H1 (cell line): Measurements from ENCODE around the gene XKR7. TPM values are rescaled to one million over a fixed set of nuclear protein-coding genes. Genes with fewer than 3 reads are reported as not detected.

Experiments used
- CTCF ChIA-PET: fragments of 300-600 bp; sonication (Branson Sonifier 250); formaldehyde crosslinking; loops from one replicate; lab custom pipeline; 2021; ENCODE audit not compliant: partially characterized antibody; lab: Charles Lee
- POLR2A ChIA-PET: fragments of 300-600 bp; sonication (Branson Sonifier 250); formaldehyde crosslinking; loops from one replicate; lab custom pipeline; 2021; ENCODE audit warnings: inconsistent platforms; ENCODE audit not compliant: partially characterized antibody; lab: Charles Lee
- DNase-seq, 2 experiments: peaks; one replicate each; pipeline versions ENCODE4 v3.0.0 to v3.0.0-alpha.2; 2010 to 2022; ENCODE audit warnings: low spot score in 2 of 2, low read depth in 1 of 2, mixed read lengths in 1 of 2
- FAIRE-seq: peaks from 2 replicates; lab custom pipeline; 2011; peaks lifted over from hg19 to GRCh38; lab: Jason Lieb, UNC
- H2AFZ ChIP-seq: 2 replicates; pipeline ENCODE4 v1.8.1; 2012; ENCODE audit warnings: low read length, inconsistent platforms
- H2AK5ac ChIP-seq: 2 replicates; pipeline ENCODE4 v1.6.1; 2013; ENCODE audit warnings: low read depth, low read length
- H2BK120ac ChIP-seq: replicated peaks from 2 replicates; pipeline ENCODE3; 2013; ENCODE audit warnings: low read depth, low read length, inconsistent platforms
- H2BK12ac ChIP-seq: 2 replicates; pipeline ENCODE4 v1.6.1; 2013; ENCODE audit warnings: low read depth, low read length
- H2BK15ac ChIP-seq: 2 replicates; pipeline ENCODE4 v1.6.1; 2013; ENCODE audit warnings: low read length
- H2BK20ac ChIP-seq: 2 replicates; pipeline ENCODE4 v1.6.1; 2013; ENCODE audit warnings: low read length
- H2BK5ac ChIP-seq: 2 replicates; pipeline ENCODE4 v1.6.1; 2013; ENCODE audit warnings: low read depth, low read length
- H3K14ac ChIP-seq: 2 replicates; pipeline ENCODE4 v1.6.1; 2013; ENCODE audit warnings: inconsistent platforms; ENCODE audit not compliant: insufficient read length
- H3K18ac ChIP-seq: 2 replicates; pipeline ENCODE4 v1.6.1; 2013; ENCODE audit warnings: low read length; ENCODE audit errors: extremely low read depth
- H3K23ac ChIP-seq: 2 replicates; pipeline ENCODE4 v1.6.1; 2013; ENCODE audit warnings: inconsistent platforms; ENCODE audit not compliant: insufficient read length
- H3K23me2 ChIP-seq: 2 replicates; pipeline ENCODE4 v1.6.1; 2013; ENCODE audit warnings: low read depth, low read length
- H3K27ac ChIP-seq: 2 replicates; pipeline ENCODE4 v1.6.1; 2011; ENCODE audit warnings: low read depth, low read length, inconsistent platforms
- H3K27me3 ChIP-seq, 4 experiments: replicated peaks in 1 of 4; 1 replicate in 1 of 4; 2 replicates in 3 of 4; pipeline versions ENCODE4 v1.6.1 to v1.8.1; 2011 to 2013; ENCODE audit warnings: low read length in 3 of 4, mild to moderate bottlenecking in 3 of 4, inconsistent platforms in 2 of 4, mixed read lengths in 2 of 4, moderate library complexity in 1 of 4; ENCODE audit not compliant: control insufficient read depth in 3 of 4, insufficient read depth in 3 of 4; ENCODE audit errors: extremely low read depth in 1 of 4
- H3K36me3 ChIP-seq, 4 experiments: 2 replicates each; pipeline versions ENCODE4 v1.6.1 to v1.8.1; 2011 to 2013; ENCODE audit warnings: mild to moderate bottlenecking in 4 of 4, low read length in 3 of 4, moderate library complexity in 2 of 4, control low read depth in 1 of 4, inconsistent platforms in 1 of 4; ENCODE audit not compliant: insufficient read depth in 4 of 4, control insufficient read depth in 2 of 4
- H3K4ac ChIP-seq: replicated peaks from 2 replicates; pipeline ENCODE3; 2013; ENCODE audit warnings: low read length, low read depth, mixed read lengths, inconsistent platforms; ENCODE audit not compliant: insufficient read length
- H3K4me1 ChIP-seq, 4 experiments: replicated peaks in 1 of 4; 1 replicate in 1 of 4; 2 replicates in 3 of 4; pipeline versions ENCODE4 v1.6.1 to v1.8.1; 2011 to 2013; ENCODE audit warnings: low read length in 3 of 4, inconsistent platforms in 2 of 4, mixed read lengths in 1 of 4; ENCODE audit not compliant: insufficient read depth in 4 of 4, control insufficient read depth in 3 of 4
- H3K4me2 ChIP-seq, 2 experiments: 2 replicates each; pipeline versions ENCODE4 v1.6.1 to v1.8.1; 2011 to 2013; ENCODE audit warnings: low read depth in 2 of 2, low read length in 2 of 2, control low read depth in 1 of 2, inconsistent platforms in 1 of 2, mild to moderate bottlenecking in 1 of 2; ENCODE audit not compliant: insufficient read depth in 1 of 2
- H3K4me3 ChIP-seq, 4 experiments: fragments of 200-600, 300-600 bp in 1 of 4; sonication (generic), shearing (Covaris generic), sonication (Bioruptor Twin) in 1 of 4; 2 replicates each; pipeline versions ENCODE4 v1.5.1 to v1.8.1; 2011 to 2016; ENCODE audit warnings: low read length in 4 of 4, low read depth in 3 of 4, control low read depth in 2 of 4, inconsistent platforms in 2 of 4, mild to moderate bottlenecking in 2 of 4, mixed read lengths in 1 of 4, moderate library complexity in 1 of 4; ENCODE audit not compliant: insufficient read depth in 2 of 4; ENCODE audit errors: extremely low read depth in 1 of 4
- H3K56ac ChIP-seq: replicated peaks from 2 replicates; pipeline ENCODE3; 2013; ENCODE audit warnings: low read depth, mild to moderate bottlenecking, mixed read lengths, low read length, inconsistent platforms; ENCODE audit not compliant: insufficient read length
- H3K79me1 ChIP-seq: 2 replicates; pipeline ENCODE4 v1.6.1; 2013; ENCODE audit warnings: low read depth, low read length, control low read depth
- H3K79me2 ChIP-seq, 2 experiments: 2 replicates each; pipeline versions ENCODE4 v1.6.1 to v1.8.1; 2012 to 2013; ENCODE audit warnings: low read length in 2 of 2, mild to moderate bottlenecking in 2 of 2, inconsistent platforms in 1 of 2; ENCODE audit not compliant: insufficient read depth in 2 of 2, control insufficient read depth in 1 of 2
- H3K9ac ChIP-seq, 4 experiments: replicated peaks in 1 of 4; 1 replicate in 1 of 4; 2 replicates in 3 of 4; pipeline versions ENCODE4 v1.6.1 to v1.8.1; 2011 to 2013; ENCODE audit warnings: low read depth in 3 of 4, low read length in 3 of 4, control low read depth in 2 of 4, mild to moderate bottlenecking in 2 of 4, moderate library complexity in 2 of 4, inconsistent platforms in 1 of 4; ENCODE audit errors: extremely low read depth in 1 of 4
- H3K9me3 ChIP-seq, 2 experiments: 2 replicates each; pipeline versions ENCODE4 v1.6.1 to v1.8.1; 2012 to 2013; ENCODE audit warnings: mild to moderate bottlenecking in 2 of 2, moderate library complexity in 2 of 2, control low read depth in 1 of 2, inconsistent platforms in 1 of 2, low read depth in 1 of 2, low read length in 1 of 2, mixed read lengths in 1 of 2; ENCODE audit not compliant: insufficient read depth in 2 of 2
- H4K20me1 ChIP-seq, 2 experiments: replicated peaks in 1 of 2; 2 replicates each; pipeline versions ENCODE3 to v1.8.1; 2011 to 2013; ENCODE audit warnings: inconsistent platforms in 2 of 2, low read length in 2 of 2, mild to moderate bottlenecking in 1 of 2; ENCODE audit not compliant: insufficient read depth in 2 of 2, control insufficient read depth in 1 of 2
- H4K5ac ChIP-seq: 2 replicates; pipeline ENCODE4 v1.6.1; 2013; ENCODE audit warnings: low read length, low read depth, mixed read lengths, inconsistent platforms; ENCODE audit not compliant: insufficient read length
- H4K8ac ChIP-seq: 2 replicates; pipeline ENCODE4 v1.8.0; 2013; ENCODE audit warnings: mild to moderate bottlenecking, moderate library complexity, low read length, inconsistent platforms; ENCODE audit not compliant: insufficient read depth; ENCODE audit errors: extremely low read depth
- H4K91ac ChIP-seq: replicated peaks from 2 replicates; pipeline ENCODE3; 2013; ENCODE audit warnings: low read length, mixed read lengths, inconsistent platforms; ENCODE audit not compliant: insufficient read length
- BCL11A ChIP-seq, 2 experiments: IDR thresholded peaks; one replicate each; pipeline ENCODE4 v1.6.1; 2011; ENCODE audit warnings: low read depth in 2 of 2, low read length in 2 of 2, mild to moderate bottlenecking in 2 of 2
- CTBP2 ChIP-seq: IDR thresholded peaks from 2 replicates; pipeline ENCODE4 v1.7.0; 2011; ENCODE audit warnings: borderline replicate concordance, mild to moderate bottlenecking, moderate library complexity, mixed read lengths, low read length; ENCODE audit not compliant: insufficient read depth, insufficient read length
- GABPA ChIP-seq: IDR thresholded peaks from 2 replicates; pipeline ENCODE4 v1.6.1; 2011; ENCODE audit warnings: mild to moderate bottlenecking, low read length, moderate library complexity, borderline replicate concordance; ENCODE audit not compliant: insufficient read depth
- GTF2F1 ChIP-seq: IDR thresholded peaks from 2 replicates; pipeline ENCODE4 v1.6.1; 2012; ENCODE audit warnings: low read depth, low read length, improper control_type of control experiment, borderline replicate concordance
- HDAC2 ChIP-seq, 2 experiments: fragments of 300-600 bp in 1 of 2; sonication (generic) in 1 of 2; IDR thresholded peaks; 2 replicates each; pipeline ENCODE4 v1.6.1; 2011 to 2012; ENCODE audit warnings: low read depth in 2 of 2, low read length in 2 of 2, mild to moderate bottlenecking in 2 of 2, moderate library complexity in 2 of 2, borderline replicate concordance in 1 of 2, inconsistent platforms in 1 of 2
- HDAC6 ChIP-seq: IDR thresholded peaks from one replicate; pipeline ENCODE4 v1.7.1; 2012; ENCODE audit warnings: low read depth, mild to moderate bottlenecking, inconsistent platforms, low read length, moderate library complexity
- JUN ChIP-seq: IDR thresholded peaks from 2 replicates; pipeline ENCODE4 v1.6.1; 2011; ENCODE audit warnings: low read depth, mild to moderate bottlenecking, improper control_type of control experiment, low read length
- KDM1A ChIP-seq: fragments of 200-600, 300-600 bp; sonication (generic); IDR thresholded peaks from 2 replicates; pipeline ENCODE4 v1.7.1; 2016; ENCODE audit warnings: mild to moderate bottlenecking, low read length, borderline replicate concordance
- KDM4A ChIP-seq: IDR thresholded peaks from one replicate; pipeline ENCODE4 v1.7.1; 2012; ENCODE audit warnings: low read depth, mild to moderate bottlenecking, moderate library complexity, low read length, inconsistent platforms; ENCODE audit not compliant: severe bottlenecking
- PHF8 ChIP-seq: fragments of 200-600 bp; sonication (generic); conservative IDR thresholded peaks from 2 replicates; pipeline ENCODE4 v1.7.1; 2012; ENCODE audit warnings: low read depth, mild to moderate bottlenecking, inconsistent platforms, low read length, moderate library complexity
- SIN3A ChIP-seq, 2 experiments: IDR thresholded peaks in 1 of 2; conservative IDR thresholded peaks in 1 of 2; 2 replicates each; pipeline ENCODE4 v1.6.1; 2011 to 2012; ENCODE audit warnings: low read length in 2 of 2, improper control_type of control experiment in 1 of 2, low read depth in 1 of 2, mild to moderate bottlenecking in 1 of 2
- SIRT6 ChIP-seq: IDR thresholded peaks from one replicate; pipeline ENCODE4 v1.7.1; 2012; ENCODE audit warnings: low read length, inconsistent platforms
- WGBS, 2 experiments: shearing (Covaris generic) in 1 of 2; methylation state at CpG; one replicate each; pipeline versions ENCODE4 v1.1.6 to v1.1.7; 2013 to 2015; ENCODE audit warnings: low lambda C conversion rate in 2 of 2, mixed read lengths in 2 of 2, inconsistent platforms in 1 of 2, low coverage in 1 of 2, missing lambda C conversion rate in 1 of 2; ENCODE audit not compliant: insufficient replicate concordance in 2 of 2, insufficient coverage in 1 of 2, insufficient read length in 1 of 2; ENCODE audit errors: extremely low coverage in 1 of 2, missing lambda C conversion rate in 1 of 2; 5-methylcytosine and 5-hydroxymethylcytosine counted together
- polyA plus RNA-seq, 7 experiments: library from polyadenylated mRNA; depleted of rRNA in 3 of 7; stranded (reverse) in 5 of 7; unstranded in 2 of 7; fragments of >200 nt in 5 of 7; fragments of 200-250 nt in 2 of 7; gene quantifications; 1 replicate in 5 of 7; 2 replicates in 1 of 7; 4 replicates in 1 of 7; pipeline versions ENCODE4 v1.2.1 to v1.2.3, GENCODE V29; 2011 to 2013; ENCODE audit warnings: missing spikeins in 2 of 7, mixed read lengths in 2 of 7
- total RNA-seq: library from RNA; stranded (reverse); fragmentation: NEBNext Ultra II Directional; extraction: Animal tissue kit (Norgen Biotek cat#: 25700); gene quantifications from 2 replicates; pipeline ENCODE4 v1.2.1, GENCODE V29; 2021

XKR7 gene
- total and polyA plus RNA-seq, 2 of the 8 experiments (the other 6 are each of a cell fraction or from before 2014, with no cell fraction given): 1.8 to 2.4 TPM

DNA sequence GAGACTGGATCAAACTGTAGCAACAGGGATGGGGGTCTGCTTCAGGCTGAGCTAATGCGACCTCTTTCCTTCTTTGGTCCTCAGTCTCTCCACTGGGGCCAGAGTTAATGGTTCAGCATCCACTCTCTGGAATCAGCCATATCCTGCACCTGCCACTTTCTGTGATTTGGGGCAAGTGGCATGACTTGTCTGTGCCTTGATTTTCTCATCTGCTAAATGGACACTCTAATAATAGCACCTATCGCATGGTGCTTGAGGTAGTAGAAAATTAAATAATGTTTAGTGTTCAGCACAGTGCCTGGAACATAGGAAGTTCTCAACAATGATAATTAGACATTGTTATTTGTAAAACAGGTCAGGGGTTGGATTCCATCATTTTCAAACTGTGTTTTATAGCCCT, 6.3 kb downstream of the XKR7 start:
- DNase-seq: no peak
- H3K23ac ChIP-seq: no peak overlapping the region
- peaks cover 4% of the 10 kb centered on the region; the same call in 1 of the 2 replicates for H3K23me2 ChIP-seq
- no peak overlapping the region for H2AFZ ChIP-seq
- peak overlapping the region; percentile 4 for H2BK120ac ChIP-seq
- H3K9ac ChIP-seq: no peak overlapping the region; a peak in 1 of 7 replicates
- H3K27ac ChIP-seq: no peak overlapping the region
- H4K8ac ChIP-seq: no peak overlapping the region
- H3K4ac ChIP-seq: no peak overlapping the region
- H2AK5ac ChIP-seq: no peak overlapping the region
- no peak overlapping the region for H3K14ac ChIP-seq
- no peak overlapping the region for H2BK20ac ChIP-seq
- 0 out of 2 replicates have a peak overlapping the region, but pooled peaks have one; percentile 35 for H2BK12ac ChIP-seq
- 84% methylated on average over 2 of the region's 2 CpGs; no CpG with 5 or more reads in 1 of the 2 experiments for WGBS, 2 experiments
- no peaks in the 10 kb centered on the region for H3K36me3 ChIP-seq
- H3K79me1 ChIP-seq: no peaks in the 10 kb centered on the region
- no peaks in the 10 kb centered on the region for H3K9me3 ChIP-seq
- no peak overlapping the region for H4K91ac ChIP-seq
- FAIRE-seq: no peak
- no peaks in the 10 kb centered on the region for H3K79me2 ChIP-seq
- H3K4me2 ChIP-seq: peak overlapping the region; percentile 70; a peak in 3 of 4 replicates
- H3K4me3 ChIP-seq: peak overlapping the region in 2 of 4 experiments; percentile 10 to 41; a peak in 3 of 8 replicates
- H4K5ac ChIP-seq: no peak overlapping the region
- POLR2A ChIA-PET: interaction anchor here (0.8 to 2.3 kb wide), 5 partner anchors 14 to 151 kb away, joined by 3 to 8 read pairs (median 3); no protein-coding TSS in a partner anchor
- no peak overlapping the region for H3K56ac ChIP-seq
- CTCF ChIA-PET: interaction anchor here (1.0 to 4.5 kb wide), 5 partner anchors 15 to 128 kb away, joined by 4 to 20 read pairs (median 4); no protein-coding TSS in a partner anchor
- H3K27me3 ChIP-seq: peaks cover 0 to under 1% (median 0%) of the 10 kb centered on the region in 4 experiments; a peak in 2 of 7 replicates
- peaks cover 5 to 14% (median 10%) of the 10 kb centered on the region in 4 experiments for H3K4me1 ChIP-seq
- H4K20me1 ChIP-seq: peaks cover 0 to under 1% of the 10 kb centered on the region in 2 experiments
- H2BK5ac ChIP-seq: no peak overlapping the region
- H3K18ac ChIP-seq: peak overlapping the region; percentile 1
- no peak overlapping the region for H2BK15ac ChIP-seq
- TF ChIP-seq SIN3A (conservative IDR thresholded peaks at IDR 0.05 in 1 of 2, IDR thresholded peaks at IDR 0.05 in 1 of 2; ENCODE audit: low read depth in 1 of 2, low read length in 2 of 2): no peak
- TF ChIP-seq KDM4A: no peak
- no peak for TF ChIP-seq JUN
- TF ChIP-seq SIRT6: no peak
- no peak for TF ChIP-seq GTF2F1
- TF ChIP-seq HDAC2 (IDR thresholded peaks at IDR 0.05; ENCODE audit: borderline replicate concordance in 1 of 2, low read depth in 2 of 2, low read length in 2 of 2): 0 out of 4 replicates have a peak, but pooled peaks of 1 of the 2 experiments have one; percentile 68
- TF ChIP-seq PHF8: no peak
- no peak for TF ChIP-seq HDAC6
- TF ChIP-seq GABPA: no peak
- TF ChIP-seq CTBP2: no peak
- TF ChIP-seq KDM1A: peak; percentile 37; the same call in 1 of the 2 replicates
- TF ChIP-seq BCL11A (IDR thresholded peaks at IDR 0.05; ENCODE audit: low read depth in 2 of 2, low read length in 2 of 2): no peak
